Gastrocnemius medialis (tissue), 4 donors: ENCODE results near the gene HACD3.

ENCODE experiments used
- POLR2A ChIP-seq, 2 donors: fragments of 450-650 bp; IDR thresholded peaks; one replicate each; pipeline ENCODE4 v1.6.1; 2017; ENCODE audit warnings: antibody characterized with exemption in 2 of 2, mild to moderate bottlenecking in 2 of 2, moderate library complexity in 2 of 2
- TF ChIP-seq, protein P1 (sequence below), 5 experiments: fragments of 450-650 bp in 3 of 5; fragments of 200-600 bp in 2 of 5; sonication (generic) in 2 of 5; IDR thresholded peaks in 4 of 5; conservative IDR thresholded peaks in 1 of 5; 1 replicate in 4 of 5; 2 replicates in 1 of 5; pipeline ENCODE4 v1.5.1; 2016 to 2019; ENCODE audit warnings: antibody characterized with exemption in 5 of 5, mild to moderate bottlenecking in 3 of 5, moderate library complexity in 3 of 5

DNA sequence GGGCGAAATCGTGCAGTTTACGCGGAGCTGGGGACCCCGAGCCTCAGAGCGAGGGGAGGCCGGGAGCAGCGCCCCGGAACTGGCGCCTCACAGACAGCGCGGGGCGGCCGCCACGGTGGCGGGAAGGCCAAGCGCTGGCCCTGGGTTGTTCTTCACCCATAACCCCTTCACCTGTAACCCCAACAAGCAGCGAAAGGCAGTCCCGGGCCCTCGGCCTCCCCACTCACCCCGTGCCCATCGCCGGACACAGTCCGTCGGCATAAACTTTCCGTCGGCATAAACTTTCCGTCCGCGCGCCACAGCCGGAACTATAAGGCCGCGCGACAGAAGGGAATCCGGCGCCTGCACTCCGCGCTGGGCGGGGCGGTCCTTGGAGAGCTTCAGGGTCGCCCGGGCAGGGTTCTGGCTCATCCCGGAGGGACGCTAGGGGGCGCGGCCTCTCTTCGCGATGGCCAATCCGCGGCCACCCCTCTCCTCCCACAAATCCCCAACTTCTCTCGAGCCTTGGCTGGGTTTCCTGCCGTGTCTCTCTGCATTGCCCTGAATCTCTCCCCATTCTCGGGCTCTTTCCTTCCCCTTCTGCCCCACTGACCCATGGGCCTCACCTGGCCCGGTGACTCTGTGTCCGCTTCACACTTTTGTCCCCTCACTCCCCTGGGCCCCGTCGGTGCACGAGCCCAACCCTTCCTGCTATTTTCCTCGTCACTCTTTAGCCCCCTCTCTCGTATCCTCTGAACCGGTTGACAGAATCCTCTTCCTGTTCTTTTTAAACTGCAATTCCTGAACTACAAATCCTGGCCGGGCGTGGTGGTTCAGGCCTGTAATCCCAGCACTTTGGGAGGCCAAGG, 80.8 kb downstream of the HACD3 start, which contains the start of gene INTS14:
- TF ChIP-seq, protein P1, sequence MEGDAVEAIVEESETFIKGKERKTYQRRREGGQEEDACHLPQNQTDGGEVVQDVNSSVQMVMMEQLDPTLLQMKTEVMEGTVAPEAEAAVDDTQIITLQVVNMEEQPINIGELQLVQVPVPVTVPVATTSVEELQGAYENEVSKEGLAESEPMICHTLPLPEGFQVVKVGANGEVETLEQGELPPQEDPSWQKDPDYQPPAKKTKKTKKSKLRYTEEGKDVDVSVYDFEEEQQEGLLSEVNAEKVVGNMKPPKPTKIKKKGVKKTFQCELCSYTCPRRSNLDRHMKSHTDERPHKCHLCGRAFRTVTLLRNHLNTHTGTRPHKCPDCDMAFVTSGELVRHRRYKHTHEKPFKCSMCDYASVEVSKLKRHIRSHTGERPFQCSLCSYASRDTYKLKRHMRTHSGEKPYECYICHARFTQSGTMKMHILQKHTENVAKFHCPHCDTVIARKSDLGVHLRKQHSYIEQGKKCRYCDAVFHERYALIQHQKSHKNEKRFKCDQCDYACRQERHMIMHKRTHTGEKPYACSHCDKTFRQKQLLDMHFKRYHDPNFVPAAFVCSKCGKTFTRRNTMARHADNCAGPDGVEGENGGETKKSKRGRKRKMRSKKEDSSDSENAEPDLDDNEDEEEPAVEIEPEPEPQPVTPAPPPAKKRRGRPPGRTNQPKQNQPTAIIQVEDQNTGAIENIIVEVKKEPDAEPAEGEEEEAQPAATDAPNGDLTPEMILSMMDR (IDR thresholded peaks at IDR 0.05 in 4 of 5, conservative IDR thresholded peaks at IDR 0.05 in 1 of 5) = peak in 4 of 5 experiments; percentile 56 to 79 (median 74)
- peak; percentile 79 to 82 for TF ChIP-seq POLR2A (IDR thresholded peaks at IDR 0.05)
